Activated T-cell treated with anti-CD3 and anti-CD28 coated beads for 1 hour (primary cell): ENCODE measurements around the gene PPP2R1A.
"Not testable (repeated sequence)": the region's sequence is repeated elsewhere in the genome, so short reads cannot be mapped to it uniquely, and the experiment has no call there.

Source experiments
- DNase-seq: peaks from one replicate; pipeline ENCODE4 v3.0.0-alpha.2; 2020; ENCODE audit warnings: low read depth

The PPP2R1A gene

GRCh38 chr19:52200755-52201391, 11.0 kb downstream of the PPP2R1A start:
- DNase-seq = not testable (repeated sequence)

- no peak for DNase-seq
Observed at GRCh38 chr19:52206481-52206880, 16.6 kb downstream of the PPP2R1A start.

- DNase-seq = no peak
Observed at GRCh38 chr19:52211203-52211602, 21.4 kb downstream of the PPP2R1A start.

GRCh38 chr19:52211926-52212571, 22.2 kb downstream of the PPP2R1A start:
- no peak for DNase-seq

- no peak for DNase-seq
Observed at GRCh38 chr19:52212572-52213255, 22.9 kb downstream of the PPP2R1A start.

- no peak for DNase-seq
Observed at GRCh38 chr19:52214241-52214640, 24.4 kb downstream of the PPP2R1A start.

- DNase-seq = no peak
Observed at GRCh38 chr19:52216401-52216800, 26.5 kb downstream of the PPP2R1A start.

- DNase-seq = no peak
Observed at GRCh38 chr19:52217576-52217975, 27.7 kb downstream of the PPP2R1A start.

GRCh38 chr19:52219611-52220010, 29.8 kb downstream of the PPP2R1A start:
- DNase-seq = no peak

- DNase-seq = no peak
Observed at GRCh38 chr19:52221031-52221430, 31.2 kb downstream of the PPP2R1A start.

- no peak for DNase-seq
Observed at GRCh38 chr19:52221831-52222375, 32.1 kb downstream of the PPP2R1A start.

- no peak for DNase-seq
Observed at GRCh38 chr19:52224211-52224610, 34.4 kb downstream of the PPP2R1A start.

GRCh38 chr19:52226652-52227051, 36.8 kb downstream of the PPP2R1A start:
- no peak for DNase-seq

GRCh38 chr19:52227196-52227940, 37.5 kb downstream of the PPP2R1A start:
- no peak for DNase-seq

GRCh38 chr19:52227980-52228379, 38.1 kb downstream of the PPP2R1A start:
- no peak for DNase-seq

- no peak for DNase-seq
Observed at GRCh38 chr19:52229524-52229923, 39.7 kb downstream of the PPP2R1A start.

- no peak for DNase-seq
Observed at GRCh38 chr19:52230685-52231084, 40.8 kb downstream of the PPP2R1A start.

- DNase-seq = no peak
Observed at GRCh38 chr19:52231154-52231910, 41.5 kb downstream of the PPP2R1A start.

- no peak for DNase-seq
Observed at GRCh38 chr19:52234406-52234805, 44.6 kb downstream of the PPP2R1A start.

GRCh38 chr19:52237197-52237596, 47.3 kb downstream of the PPP2R1A start:
- DNase-seq = no peak

- DNase-seq = peak; percentile 48
Observed at GRCh38 chr19:52237771-52238400, 48.0 kb downstream of the PPP2R1A start.
